GM20431 (cell line): Measurements from ENCODE around the gene CAP2.
"Not testable (repeated sequence)": the region's sequence is repeated elsewhere in the genome, so short reads cannot be mapped to it uniquely, and the experiment has no call there.

Source experiments
- in situ Hi-C: fragments of 300-500 bp; cut with MseI, MboI; formaldehyde crosslinking; loops from one replicate; pipeline ENCODE4 v1.15.0; 2020; ENCODE audit warnings: low sequenced_read_pairs; ENCODE audit not compliant: unreplicated experiment

Gene CAP2

DNA sequence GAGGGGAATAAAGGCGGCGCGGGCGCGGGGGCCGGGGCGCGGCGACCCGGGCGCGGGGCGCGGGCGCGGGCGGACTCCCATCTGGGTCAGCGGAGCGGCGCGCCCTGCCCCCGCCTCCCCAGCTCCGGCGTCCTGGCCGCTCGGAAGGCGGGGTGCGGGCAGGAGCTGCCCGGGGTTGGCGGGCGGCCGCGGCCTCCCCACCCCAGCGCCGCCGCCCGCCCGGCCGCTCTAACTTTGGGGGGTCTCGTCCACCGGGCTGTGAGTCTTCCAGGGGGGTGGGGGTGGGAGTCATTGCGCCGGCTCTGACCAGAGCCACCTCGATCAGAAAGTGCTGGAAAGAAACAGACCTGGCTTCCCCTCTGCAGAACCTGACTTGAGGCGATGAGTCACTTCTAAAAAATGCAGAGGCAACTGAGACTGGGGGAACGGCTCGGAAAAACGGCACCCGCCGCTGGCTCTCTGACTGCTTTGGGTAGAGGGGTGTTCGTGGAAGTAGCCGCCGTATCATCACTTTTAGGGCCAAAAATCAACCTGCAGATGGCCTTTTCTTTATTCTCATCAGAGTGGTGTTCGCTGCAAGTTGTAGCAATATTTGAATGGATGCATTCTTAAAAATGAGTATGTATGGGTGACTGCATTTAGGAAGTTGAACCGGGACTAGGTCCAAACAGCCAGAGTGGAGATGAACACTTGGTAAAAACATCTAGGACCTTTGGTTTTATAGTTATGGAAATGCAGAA, 667 bp downstream of the CAP2 start:
- in situ Hi-C loops = no loop called here

- in situ Hi-C loops = no loop called here
Observed at GRCh38 chr6:17395112-17395511, 1.7 kb downstream of the CAP2 start.

GRCh38 chr6:17396256-17396655, 2.9 kb downstream of the CAP2 start:
- in situ Hi-C loops = no loop called here

- in situ Hi-C loops = no loop called here
Observed at GRCh38 chr6:17397764-17398194, 4.4 kb downstream of the CAP2 start.

- in situ Hi-C loops = not testable (repeated sequence)
Observed at GRCh38 chr6:17405181-17405943, 12.0 kb downstream of the CAP2 start.

- in situ Hi-C loops = no loop called here
Observed at GRCh38 chr6:17405944-17406245, 12.5 kb downstream of the CAP2 start.

DNA sequence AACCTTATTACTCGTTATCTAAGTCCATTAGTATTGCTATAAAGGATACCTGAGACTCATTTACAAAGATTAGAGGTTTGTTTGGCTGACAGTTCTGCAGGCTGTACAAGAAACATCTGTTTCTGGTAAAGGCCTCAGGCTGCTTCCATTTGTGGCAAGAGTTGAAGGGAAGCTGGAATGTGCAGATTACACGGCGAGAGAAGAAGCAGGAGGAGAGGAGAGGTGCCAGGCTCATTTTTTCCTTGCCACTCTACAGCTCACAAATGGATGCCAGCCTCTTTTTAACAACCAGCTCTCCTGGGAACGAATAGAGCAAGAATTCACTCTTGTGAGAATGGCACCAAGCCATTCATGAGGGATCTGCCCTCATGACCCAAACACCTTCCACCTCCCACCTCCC, 14.7 kb downstream of the CAP2 start:
- in situ Hi-C loops = no loop called here

DNA sequence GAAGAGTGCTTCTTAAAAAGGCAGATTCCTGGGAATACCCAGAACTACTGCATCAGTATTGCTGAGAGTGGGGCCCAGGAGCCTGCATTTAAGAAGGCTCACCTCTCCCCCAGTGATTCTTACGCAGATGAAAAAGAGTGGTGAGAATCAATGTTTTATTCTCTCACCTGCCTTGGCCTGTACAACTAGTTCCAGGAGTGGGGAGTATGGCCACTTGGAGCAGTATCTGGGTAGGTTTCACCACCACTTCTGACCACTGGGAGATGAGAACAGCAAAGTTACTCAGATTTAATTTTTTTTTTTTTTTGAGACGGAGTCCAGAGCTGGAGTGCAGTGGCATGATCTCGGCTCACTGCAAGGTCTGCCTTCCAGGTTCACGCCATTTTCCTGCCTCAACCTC, 16.9 kb downstream of the CAP2 start:
- in situ Hi-C loops = no loop called here

GRCh38 chr6:17413313-17413750, 19.9 kb downstream of the CAP2 start:
- in situ Hi-C loops = no loop called here

- in situ Hi-C loops = not testable (repeated sequence)
Observed at GRCh38 chr6:17414395-17414794, 21.0 kb downstream of the CAP2 start.

- in situ Hi-C loops = no loop called here
Observed at GRCh38 chr6:17415321-17415720, 21.9 kb downstream of the CAP2 start.

DNA sequence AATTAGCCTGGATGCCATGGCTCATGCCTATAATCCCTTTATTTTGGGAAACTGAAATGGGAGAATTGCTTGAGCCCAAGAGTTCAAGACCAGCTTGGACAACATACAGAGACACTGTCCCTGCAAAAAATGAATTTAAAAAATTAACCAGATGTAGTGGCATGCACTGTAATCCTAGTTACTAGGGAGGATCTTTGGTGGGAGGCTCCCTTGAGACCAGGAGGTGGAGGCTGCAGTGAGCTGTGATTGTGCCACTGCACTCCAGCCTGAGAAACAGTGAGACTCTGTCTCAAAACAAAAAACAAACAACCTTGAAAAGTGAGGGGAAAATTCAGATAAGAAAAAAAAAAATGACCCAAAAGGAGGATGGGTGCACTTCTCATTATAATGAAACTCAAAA, 23.4 kb downstream of the CAP2 start:
- in situ Hi-C loops = no loop called here

GRCh38 chr6:17417817-17418216, 24.4 kb downstream of the CAP2 start:
- in situ Hi-C loops = no loop called here

GRCh38 chr6:17418281-17419188, 25.1 kb downstream of the CAP2 start:
- in situ Hi-C loops = no loop called here

GRCh38 chr6:17419189-17419575, 25.8 kb downstream of the CAP2 start:
- in situ Hi-C loops = no loop called here

DNA sequence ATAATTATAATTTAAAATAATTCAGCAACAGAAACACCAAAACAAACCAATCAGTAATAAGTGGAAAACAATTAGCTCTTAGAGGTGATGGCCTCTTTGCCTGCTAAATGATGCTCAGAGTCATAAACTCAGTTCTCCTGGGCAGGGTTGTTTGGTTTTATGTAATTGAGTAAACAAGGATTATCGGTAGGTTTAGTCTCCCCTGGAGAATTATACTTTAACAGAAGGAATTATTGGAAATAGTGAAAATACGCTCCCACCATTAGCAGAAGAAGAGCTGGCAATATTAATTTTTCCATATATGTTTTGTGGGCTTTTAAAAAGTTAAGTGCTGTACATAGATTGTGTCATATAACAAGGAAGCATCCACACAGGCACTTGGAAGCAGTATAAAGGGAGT, 27.0 kb downstream of the CAP2 start:
- in situ Hi-C loops = no loop called here

DNA sequence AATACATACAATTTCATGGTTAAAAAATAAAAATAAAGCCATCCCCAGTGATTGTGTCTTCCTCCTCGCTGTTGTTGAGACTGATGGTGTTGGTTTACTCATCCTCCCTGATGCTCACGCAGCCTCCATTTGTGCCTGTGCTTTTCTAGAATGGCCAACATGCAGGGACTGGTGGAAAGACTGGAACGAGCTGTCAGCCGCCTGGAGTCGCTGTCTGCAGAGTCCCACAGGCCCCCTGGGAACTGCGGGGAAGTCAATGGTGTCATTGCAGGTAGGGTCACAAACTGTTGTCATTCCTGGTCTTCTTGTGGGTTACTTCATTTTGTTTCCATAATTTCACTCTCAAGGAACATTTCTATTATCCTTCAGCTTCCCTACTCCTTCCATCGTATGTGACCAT, 28.0 kb downstream of the CAP2 start:
- in situ Hi-C loops = no loop called here

DNA sequence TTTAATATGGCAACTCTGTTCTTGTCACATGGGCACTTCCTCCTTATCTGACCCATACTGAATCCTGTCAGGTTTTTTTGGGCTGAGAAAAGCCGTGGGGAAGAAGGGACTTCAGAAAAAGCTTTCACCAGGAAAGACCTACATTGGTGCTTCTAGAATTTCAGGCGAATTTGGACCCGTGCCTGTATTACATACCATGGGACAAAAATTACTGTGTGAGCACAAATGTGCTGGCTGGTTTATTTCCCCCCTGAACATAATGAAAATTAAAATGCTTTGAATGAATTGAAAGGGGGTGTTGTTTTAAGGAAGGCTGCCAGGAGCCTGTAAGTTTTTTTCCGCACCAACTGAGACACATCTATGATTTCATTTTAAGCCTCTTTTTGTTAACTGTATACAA, 29.6 kb downstream of the CAP2 start:
- in situ Hi-C loops = no loop called here

DNA sequence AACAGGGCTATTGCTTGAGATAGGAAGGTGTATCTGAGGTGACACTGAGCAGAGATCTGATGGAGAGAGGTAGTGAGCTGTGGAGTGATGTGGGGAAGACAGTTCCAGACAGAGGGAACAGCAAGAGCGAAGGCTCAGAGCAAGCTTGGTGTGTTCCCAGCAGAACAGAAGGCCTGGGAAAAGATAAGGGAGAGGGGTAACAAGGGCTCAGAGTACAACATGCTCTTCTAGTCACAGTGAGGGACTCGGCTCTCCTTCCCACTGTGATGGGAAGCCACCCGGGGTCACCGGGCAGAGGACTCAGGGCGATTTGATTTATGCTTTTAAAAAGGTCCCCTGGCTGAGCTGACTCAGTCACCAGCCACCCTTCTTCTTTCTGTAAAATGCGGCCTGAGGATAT, 33.7 kb downstream of the CAP2 start:
- in situ Hi-C loops = no loop called here

GRCh38 chr6:17427617-17428016, 34.2 kb downstream of the CAP2 start:
- in situ Hi-C loops = no loop called here

DNA sequence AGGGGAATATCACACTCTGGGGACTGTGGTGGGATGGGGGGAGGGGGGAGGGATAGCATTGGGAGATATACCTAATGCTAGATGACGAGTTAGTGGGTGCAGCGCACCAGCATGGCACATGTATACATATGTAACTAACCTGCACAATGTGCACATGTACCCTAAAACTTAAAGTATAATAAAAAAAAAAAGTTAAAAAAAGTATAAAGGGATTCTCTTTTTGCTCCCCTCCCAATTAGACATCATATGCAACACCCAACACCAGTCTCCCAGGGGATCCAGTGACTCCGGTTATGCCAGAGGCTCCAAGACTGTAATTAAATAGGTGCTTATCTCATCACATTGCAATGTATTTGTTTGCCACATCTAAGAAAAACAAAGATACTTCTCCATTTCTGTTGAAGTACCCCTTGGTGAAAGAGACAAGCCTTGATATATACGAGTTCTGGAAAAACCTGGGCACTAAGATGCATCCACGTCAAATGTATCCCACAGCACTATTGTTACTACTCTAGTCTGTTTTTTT, 35.3 kb downstream of the CAP2 start:
- in situ Hi-C loops = not testable (repeated sequence)
